H54 (cell line): ENCODE measurements around the gene LTBP1.

Source experiments
- DNase-seq: peaks from one replicate; pipeline ENCODE4 v3.0.0; 2011; ENCODE audit warnings: low spot score, mixed read lengths; ENCODE audit not compliant: insufficient read length
- FAIRE-seq: peaks from 3 replicates; lab custom pipeline; 2011; peaks lifted over from hg19 to GRCh38; lab: Jason Lieb, UNC
- POLR2A ChIP-seq: IDR thresholded peaks from 2 replicates; pipeline ENCODE4 v1.6.1; 2011; ENCODE audit warnings: low read depth, mild to moderate bottlenecking, low read length

The LTBP1 gene

GRCh38 chr2:32922501-32922900 lies 24.3 kb upstream of the LTBP1 start:
- TF ChIP-seq POLR2A: no peak
- DNase-seq (no peak), FAIRE-seq (no peak)

- DNase-seq: no peak
- no peak for TF ChIP-seq POLR2A
- no peak for FAIRE-seq
These were observed 23.6 kb upstream of the LTBP1 start for GRCh38 chr2:32923109-32923508.

GRCh38 chr2:32925283-32925815 lies 21.4 kb upstream of the LTBP1 start:
- DNase-seq (no peak), FAIRE-seq (no peak)
- TF ChIP-seq POLR2A: no peak

- TF ChIP-seq POLR2A: no peak
- FAIRE-seq (no peak), DNase-seq (no peak)
These were observed 20.6 kb upstream of the LTBP1 start for GRCh38 chr2:32925976-32926707.

- TF ChIP-seq POLR2A: no peak
- FAIRE-seq (no peak), DNase-seq (no peak)
These were observed 20.1 kb upstream of the LTBP1 start for GRCh38 chr2:32926708-32927084.

- DNase-seq (no peak), FAIRE-seq (no peak)
- TF ChIP-seq POLR2A: no peak
These were observed 16.3 kb upstream of the LTBP1 start for GRCh38 chr2:32930436-32930835.

- no peak for FAIRE-seq
- no peak for DNase-seq
- TF ChIP-seq POLR2A: no peak
These were observed 15.2 kb upstream of the LTBP1 start for GRCh38 chr2:32931519-32931918.

GRCh38 chr2:32931945-32932709 lies 14.6 kb upstream of the LTBP1 start:
- no peak for DNase-seq
- TF ChIP-seq POLR2A: no peak
- FAIRE-seq: no peak

GRCh38 chr2:32932825-32933755 lies 13.7 kb upstream of the LTBP1 start:
- DNase-seq (no peak), FAIRE-seq (no peak)
- no peak for TF ChIP-seq POLR2A

- FAIRE-seq (no peak), DNase-seq (no peak)
- no peak for TF ChIP-seq POLR2A
These were observed 13.0 kb upstream of the LTBP1 start for GRCh38 chr2:32933756-32934095.

- DNase-seq (peak; percentile 23), FAIRE-seq (peak; percentile 64)
- no peak for TF ChIP-seq POLR2A
These were observed 8.9 kb upstream of the LTBP1 start for GRCh38 chr2:32937602-32938448.

GRCh38 chr2:32938934-32939333 lies 7.8 kb upstream of the LTBP1 start:
- no peak for TF ChIP-seq POLR2A
- DNase-seq: no peak
- no peak for FAIRE-seq

- TF ChIP-seq POLR2A: no peak
- no peak for FAIRE-seq
These were observed 6.3 kb upstream of the LTBP1 start for GRCh38 chr2:32940316-32940997.

More at GRCh38 chr2:32940316-32940997, 6.3 kb upstream of the LTBP1 start:
- DNase-seq: no peak
